Kidney epithelial cell (primary cell): ENCODE results near the gene SERPINE2. TPM values are rescaled to one million over a fixed set of nuclear protein-coding genes. Genes with fewer than 3 reads are reported as not detected.
"Not testable (repeated sequence)": the region's sequence is repeated elsewhere in the genome, so short reads cannot be mapped to it uniquely, and the experiment has no call there.

Experiments
- DNase-seq: peaks from one replicate; pipeline ENCODE4 v3.0.0-alpha.2; 2010; ENCODE audit warnings: low read depth
- H3K27me3 ChIP-seq: 2 replicates; pipeline ENCODE4 v1.6.0; 2011; ENCODE audit warnings: low read length; ENCODE audit not compliant: control insufficient read depth, insufficient read depth
- H3K36me3 ChIP-seq: 2 replicates; pipeline ENCODE4 v1.5.1; 2011; ENCODE audit warnings: low read length; ENCODE audit not compliant: control insufficient read depth, insufficient read depth
- H3K4me3 ChIP-seq: 2 replicates; pipeline ENCODE4 v1.5.1; 2011; ENCODE audit warnings: low read depth, mild to moderate bottlenecking, control low read depth, low read length
- total RNA-seq: library from RNA; depleted of rRNA; stranded (reverse); fragments of >200 nt; gene quantifications from 2 replicates; pipeline ENCODE4 v1.2.3, GENCODE V29; 2015
- TF ChIP-seq, protein P1 (sequence below): IDR thresholded peaks from 2 replicates; pipeline ENCODE4 v1.5.1; 2011; ENCODE audit warnings: mild to moderate bottlenecking, moderate library complexity, low read length, control low read depth, inconsistent platforms; ENCODE audit not compliant: insufficient read depth, poor library complexity, severe bottlenecking

Gene SERPINE2
- total RNA-seq, 1 donor from 2014 or later = 84.9 TPM

DNA sequence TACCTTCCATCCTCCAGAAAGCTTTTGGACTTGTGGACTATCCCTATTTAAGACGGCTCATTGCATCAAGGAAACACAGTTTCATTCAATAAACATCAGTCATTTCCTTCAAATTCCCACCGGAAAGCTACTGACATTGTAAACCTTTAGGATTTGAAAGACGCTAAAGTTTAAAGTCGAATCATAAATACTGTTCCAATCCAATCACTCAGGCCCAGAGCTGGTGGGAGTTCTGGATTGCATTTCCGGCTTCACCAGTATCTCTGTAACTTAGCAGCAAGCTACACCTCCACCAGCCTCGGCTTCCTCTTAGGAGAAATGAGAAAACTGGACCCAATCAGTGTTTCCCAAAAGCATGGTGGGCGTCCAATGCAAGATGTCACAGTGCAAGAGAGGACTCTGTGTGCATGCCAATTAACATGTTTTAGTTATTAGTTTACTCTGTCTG, 95.5 kb downstream of the SERPINE2 start:
- no peaks in the 10 kb centered on the region for H3K27me3 ChIP-seq
- DNase-seq = no peak
- peak overlapping the region; percentile 98 for H3K4me3 ChIP-seq
- H3K36me3 ChIP-seq = no peaks in the 10 kb centered on the region
- TF ChIP-seq, protein P1, sequence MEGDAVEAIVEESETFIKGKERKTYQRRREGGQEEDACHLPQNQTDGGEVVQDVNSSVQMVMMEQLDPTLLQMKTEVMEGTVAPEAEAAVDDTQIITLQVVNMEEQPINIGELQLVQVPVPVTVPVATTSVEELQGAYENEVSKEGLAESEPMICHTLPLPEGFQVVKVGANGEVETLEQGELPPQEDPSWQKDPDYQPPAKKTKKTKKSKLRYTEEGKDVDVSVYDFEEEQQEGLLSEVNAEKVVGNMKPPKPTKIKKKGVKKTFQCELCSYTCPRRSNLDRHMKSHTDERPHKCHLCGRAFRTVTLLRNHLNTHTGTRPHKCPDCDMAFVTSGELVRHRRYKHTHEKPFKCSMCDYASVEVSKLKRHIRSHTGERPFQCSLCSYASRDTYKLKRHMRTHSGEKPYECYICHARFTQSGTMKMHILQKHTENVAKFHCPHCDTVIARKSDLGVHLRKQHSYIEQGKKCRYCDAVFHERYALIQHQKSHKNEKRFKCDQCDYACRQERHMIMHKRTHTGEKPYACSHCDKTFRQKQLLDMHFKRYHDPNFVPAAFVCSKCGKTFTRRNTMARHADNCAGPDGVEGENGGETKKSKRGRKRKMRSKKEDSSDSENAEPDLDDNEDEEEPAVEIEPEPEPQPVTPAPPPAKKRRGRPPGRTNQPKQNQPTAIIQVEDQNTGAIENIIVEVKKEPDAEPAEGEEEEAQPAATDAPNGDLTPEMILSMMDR = no peak

DNA sequence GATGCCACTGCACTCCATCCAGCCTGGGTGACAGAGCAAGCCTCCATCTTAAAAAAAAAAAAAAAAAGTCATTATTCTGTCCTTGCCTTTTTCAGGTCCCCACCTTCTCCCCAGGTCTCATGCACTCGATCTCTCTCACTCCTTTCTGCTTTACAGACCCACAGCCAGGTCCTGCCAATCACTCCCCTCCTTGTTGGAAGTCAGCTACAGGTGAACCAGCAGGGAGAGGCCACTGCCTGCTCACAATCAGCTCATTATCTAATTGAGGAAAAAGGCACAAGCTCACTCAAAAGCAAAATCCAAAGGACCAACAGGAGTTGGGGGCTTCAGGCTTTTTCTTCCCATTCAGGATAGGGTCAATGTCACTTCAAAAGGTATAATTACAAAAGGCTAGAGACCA, 96.0 kb downstream of the SERPINE2 start:
- Histone ChIP-seq H3K36me3 (no peaks in the 10 kb centered on the region), H3K27me3 (no peaks in the 10 kb centered on the region), H3K4me3 (peak overlapping the region; percentile 8)
- no peak for DNase-seq
- TF ChIP-seq, protein P1 = no peak

DNA sequence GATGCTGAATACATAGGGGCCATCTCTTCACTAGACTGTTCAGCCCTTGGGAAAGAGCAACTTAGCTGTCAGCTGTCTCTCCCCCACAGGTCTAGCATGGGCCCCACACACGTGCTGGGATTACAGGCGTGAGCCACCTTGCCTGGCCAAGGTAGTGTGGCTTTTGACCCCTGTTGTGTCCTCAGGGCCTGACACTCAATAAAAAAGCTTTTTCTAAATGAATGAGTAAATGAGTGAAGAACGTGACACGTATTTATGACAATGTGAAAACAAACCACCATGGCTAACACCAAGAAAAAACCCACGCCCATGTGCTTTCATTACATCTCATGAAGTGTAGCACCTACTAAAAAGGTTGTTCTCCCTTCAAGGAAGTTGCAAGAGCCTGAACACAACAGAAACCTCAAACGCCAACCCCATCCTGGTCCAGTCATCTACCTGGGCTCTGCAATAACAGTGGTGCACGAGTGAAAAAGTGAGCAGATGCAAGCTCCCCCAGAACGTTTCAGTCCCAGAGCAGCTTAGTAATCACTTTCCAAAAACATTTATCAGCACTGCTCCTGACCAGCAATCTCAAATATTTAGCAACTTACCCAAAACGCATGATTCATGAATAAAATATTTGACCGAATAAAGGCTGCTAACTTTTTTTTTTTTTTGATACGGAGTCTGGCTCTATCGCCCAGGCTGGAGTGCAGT, 97.4 kb downstream of the SERPINE2 start:
- no peaks in the 10 kb centered on the region for H3K36me3 ChIP-seq
- no peak for DNase-seq
- no peaks in the 10 kb centered on the region for H3K27me3 ChIP-seq
- TF ChIP-seq, protein P1 = no peak
- H3K4me3 ChIP-seq = no peak overlapping the region

DNA sequence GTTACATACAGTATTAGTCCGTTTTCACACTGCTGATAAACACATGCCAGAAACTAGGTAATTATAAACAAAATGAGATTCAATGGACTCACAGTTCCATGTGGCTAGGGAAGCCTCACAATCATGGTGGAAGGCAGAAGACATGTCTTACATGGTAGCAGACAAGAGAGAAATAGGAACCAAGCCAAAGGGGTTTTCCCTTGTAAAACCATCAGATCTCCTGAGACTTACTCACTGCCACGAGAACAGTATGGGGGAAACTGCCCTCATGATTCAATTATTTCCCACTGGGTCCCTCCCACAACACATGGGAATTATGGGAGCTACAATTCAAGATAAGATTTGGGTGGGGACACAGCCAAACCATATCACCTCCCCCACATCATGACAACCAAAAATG, 99.6 kb downstream of the SERPINE2 start:
- H3K27me3 ChIP-seq, DNase-seq: not testable (repeated sequence)

DNA sequence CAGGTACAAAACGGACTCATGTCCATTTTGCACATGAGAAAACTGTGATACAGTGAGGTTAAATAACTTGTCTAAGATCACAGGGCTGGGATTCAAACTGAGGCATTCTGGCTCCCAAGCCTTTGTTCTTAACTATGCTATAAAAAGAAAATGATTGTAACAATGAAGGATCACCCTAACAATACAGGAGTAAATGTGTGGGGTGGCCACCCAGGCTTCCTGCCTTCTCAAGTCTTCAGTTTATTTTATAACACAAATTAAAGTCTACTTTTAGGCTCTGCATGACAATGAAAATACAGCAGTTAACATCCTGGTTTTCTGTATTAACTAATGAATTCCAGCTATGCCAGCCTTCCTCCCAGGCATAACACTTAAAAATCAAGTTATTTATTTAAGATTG, 101.6 kb downstream of the SERPINE2 start:
- H3K27me3 ChIP-seq = no peaks in the 10 kb centered on the region
- no peaks in the 10 kb centered on the region for H3K36me3 ChIP-seq
- TF ChIP-seq, protein P1 = no peak

More for the DNA sequence above, 99.6 kb downstream of the SERPINE2 start:
- not testable (repeated sequence) for H3K36me3 ChIP-seq, H3K4me3 ChIP-seq

DNA sequence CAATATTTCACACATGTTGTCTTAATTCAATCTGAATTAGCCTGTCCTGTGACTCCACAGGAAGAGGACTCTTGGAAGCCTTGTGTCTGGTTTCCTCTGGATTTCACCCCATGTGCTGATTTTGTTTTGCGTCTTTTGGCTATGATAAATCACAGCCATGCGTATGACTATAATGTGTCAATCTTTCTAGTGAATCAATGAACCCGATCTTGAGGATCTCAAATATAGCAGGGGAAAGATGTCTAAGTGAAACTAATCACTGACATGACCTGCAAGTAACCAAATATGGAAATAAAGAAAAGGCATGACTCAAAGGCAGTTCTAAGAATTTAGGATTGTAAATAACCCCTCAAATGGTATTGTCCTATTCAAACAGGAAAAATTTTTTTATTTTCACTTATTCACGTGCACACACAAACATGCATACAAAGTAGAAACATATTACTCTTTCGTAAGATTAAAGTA, 102.2 kb downstream of the SERPINE2 start:
- H3K27me3 ChIP-seq = no peaks in the 10 kb centered on the region
- H3K4me3 ChIP-seq = no peak overlapping the region
- H3K36me3 ChIP-seq = no peaks in the 10 kb centered on the region
- TF ChIP-seq, protein P1 = no peak
- no peak for DNase-seq

More for the DNA sequence above, 101.6 kb downstream of the SERPINE2 start:
- no peak overlapping the region for H3K4me3 ChIP-seq
- DNase-seq = no peak
